Activated naive CD8-positive, alpha-beta T cell treated with anti-CD3 and anti-CD28 coated beads, Interleukin-2, amount 50 U/mL, for 16 hours (primary cell): ENCODE results near the gene SRGAP1.

Experiments
- DNase-seq: peaks from one replicate; pipeline ENCODE4 v3.0.0-alpha.2; 2020; ENCODE audit warnings: low read depth, low spot score

The SRGAP1 gene

DNA sequence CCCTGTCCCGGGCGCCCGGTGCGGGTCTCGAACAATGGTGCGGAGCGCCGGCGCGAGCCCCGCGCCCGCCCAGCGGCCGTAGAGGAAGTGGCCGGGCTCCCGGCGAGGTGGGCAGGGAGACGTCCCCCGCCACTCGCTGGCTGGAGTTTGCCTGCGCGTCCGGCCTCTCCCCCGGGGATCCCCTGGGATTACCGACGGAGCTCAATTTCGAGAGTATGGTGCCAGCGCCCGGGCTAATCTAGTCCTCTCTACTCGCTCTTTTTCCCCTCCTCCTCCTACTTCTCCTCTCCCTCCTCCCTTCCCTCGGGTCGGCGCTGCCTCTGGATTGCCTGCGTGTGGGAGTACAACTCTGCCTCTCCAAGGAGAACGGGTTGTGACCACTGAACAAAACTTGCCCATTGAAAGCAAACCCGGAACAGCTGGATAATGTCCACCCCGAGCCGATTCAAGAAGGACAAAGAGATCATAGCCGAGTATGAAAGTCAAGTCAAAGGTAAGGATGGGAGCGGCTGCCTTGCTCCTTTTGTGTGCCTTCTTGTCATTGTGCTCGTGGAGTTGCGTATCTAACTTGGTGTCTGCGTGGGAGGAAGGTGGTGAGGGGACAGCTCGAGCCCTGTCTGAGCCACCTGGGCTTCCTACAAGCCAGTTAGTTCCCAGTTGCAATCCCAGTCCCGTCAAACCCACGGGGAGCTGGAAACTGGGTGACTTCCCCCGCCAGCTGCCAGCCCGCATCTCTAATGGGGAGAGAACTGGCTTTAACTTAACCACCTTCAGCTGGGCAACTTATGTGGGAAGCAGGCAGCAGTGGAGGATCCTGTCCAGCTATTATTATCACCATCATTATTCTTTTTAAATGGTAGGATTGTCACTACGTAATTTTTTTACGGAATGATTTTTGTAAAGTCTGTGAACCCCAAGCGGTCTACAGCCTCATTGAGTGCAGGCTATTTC is at the start of gene SRGAP1:
SRGAP1 (plus strand) TSS at position 310 of the 951 bp plus-strand sequence; CDS start at position 427, 117 bp downstream.
- DNase-seq = no peak

DNA sequence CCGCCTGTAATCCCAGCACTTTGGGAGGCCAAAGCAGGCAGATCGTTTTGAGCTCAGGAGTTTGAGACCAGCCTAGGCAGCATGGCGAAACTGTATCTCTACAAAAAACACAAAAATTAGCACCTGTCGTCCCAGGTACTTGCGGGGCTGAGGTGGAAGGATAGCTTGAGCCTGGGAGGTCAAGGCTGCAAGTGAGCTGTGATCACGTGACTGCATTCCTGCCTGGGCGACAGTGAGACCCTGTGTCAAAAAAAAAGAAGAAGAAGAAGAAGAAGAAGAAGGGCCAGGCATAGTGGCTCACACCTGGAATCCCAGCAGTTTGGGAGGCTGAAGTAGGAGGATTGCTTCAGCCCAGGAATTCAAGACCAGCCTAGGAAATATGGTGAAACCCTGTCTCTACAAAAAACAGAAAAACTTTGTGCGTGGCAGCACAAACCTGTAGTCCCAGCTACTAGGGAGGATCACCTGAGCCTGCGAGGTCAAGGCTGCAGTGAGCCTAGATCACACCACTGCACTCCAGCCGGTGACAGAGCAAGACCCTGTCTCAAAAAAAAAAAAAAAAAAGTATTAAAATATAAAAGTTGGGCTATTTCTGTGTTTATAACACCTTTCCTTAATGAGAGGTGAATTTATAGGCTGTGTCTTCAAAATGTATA is 49.3 kb upstream of the SRGAP1 start:
- DNase-seq = no peak

DNA sequence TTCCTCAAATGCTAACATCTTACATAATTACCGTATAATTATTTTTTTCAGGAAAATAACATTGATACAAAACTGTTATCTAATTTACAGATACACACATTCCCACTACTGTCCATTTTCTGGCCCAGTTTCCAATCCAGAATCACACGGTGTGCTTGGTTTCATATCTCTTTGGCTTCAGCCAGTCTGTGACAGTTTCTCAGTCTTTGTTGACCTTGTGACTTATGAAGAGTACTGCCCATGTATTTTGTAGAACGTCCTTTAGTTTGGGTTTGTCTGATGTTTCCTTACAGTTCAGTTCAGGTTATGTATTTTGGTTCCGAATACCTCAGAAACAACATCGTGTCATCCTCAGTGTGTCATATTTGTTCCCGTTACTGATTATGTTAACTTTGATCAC is 48.6 kb upstream of the SRGAP1 start:
- DNase-seq = no peak

- DNase-seq = no peak
Observed at GRCh38 chr12:63802012-63802608, 42.4 kb upstream of the SRGAP1 start.

DNA sequence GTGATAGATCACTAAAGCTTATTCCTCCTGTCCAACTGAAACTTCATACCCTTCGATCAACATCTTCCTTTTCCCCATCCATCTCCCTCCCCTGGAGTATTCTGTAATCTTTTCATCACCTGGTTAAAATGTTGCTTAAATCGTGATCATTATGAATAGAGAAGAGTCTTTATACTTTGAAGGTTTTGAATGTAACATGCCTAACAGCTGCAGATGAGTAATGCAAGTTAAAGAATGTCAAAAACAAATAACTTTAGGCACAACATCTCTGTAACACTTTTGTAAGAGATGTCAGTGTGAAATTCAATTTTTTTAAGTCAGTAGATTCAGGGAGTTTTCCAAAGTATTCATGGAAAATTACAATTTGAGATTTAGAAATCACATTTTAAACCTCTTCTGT is 39.8 kb upstream of the SRGAP1 start:
- DNase-seq = no peak

GRCh38 chr12:63805704-63806672 is 38.5 kb upstream of the SRGAP1 start:
- DNase-seq = no peak

DNA sequence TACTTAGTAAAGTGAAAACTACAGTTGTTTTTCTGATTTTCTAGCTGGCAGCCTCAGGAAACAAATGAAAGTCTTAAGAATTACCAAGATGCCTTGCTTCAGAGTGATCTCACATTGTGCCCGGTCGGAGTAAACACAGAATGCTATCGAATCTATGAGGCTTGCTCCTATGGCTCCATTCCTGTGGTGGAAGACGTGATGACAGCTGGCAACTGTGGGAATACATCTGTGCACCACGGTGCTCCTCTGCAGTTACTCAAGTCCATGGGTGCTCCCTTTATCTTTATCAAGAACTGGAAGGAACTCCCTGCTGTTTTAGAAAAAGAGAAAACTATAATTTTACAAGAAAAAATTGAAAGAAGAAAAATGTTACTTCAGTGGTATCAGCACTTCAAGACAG is 35.9 kb upstream of the SRGAP1 start:
- DNase-seq = no peak

- no peak for DNase-seq
Observed at GRCh38 chr12:63809566-63809965, 34.9 kb upstream of the SRGAP1 start.

- DNase-seq = no peak
Observed at GRCh38 chr12:63811334-63811733, 33.2 kb upstream of the SRGAP1 start.

GRCh38 chr12:63811755-63812154 is 32.7 kb upstream of the SRGAP1 start:
- DNase-seq = no peak

GRCh38 chr12:63814146-63814772 is 30.2 kb upstream of the SRGAP1 start:
- no peak for DNase-seq

GRCh38 chr12:63815482-63815852 is 29.0 kb upstream of the SRGAP1 start:
- DNase-seq = no peak

DNA sequence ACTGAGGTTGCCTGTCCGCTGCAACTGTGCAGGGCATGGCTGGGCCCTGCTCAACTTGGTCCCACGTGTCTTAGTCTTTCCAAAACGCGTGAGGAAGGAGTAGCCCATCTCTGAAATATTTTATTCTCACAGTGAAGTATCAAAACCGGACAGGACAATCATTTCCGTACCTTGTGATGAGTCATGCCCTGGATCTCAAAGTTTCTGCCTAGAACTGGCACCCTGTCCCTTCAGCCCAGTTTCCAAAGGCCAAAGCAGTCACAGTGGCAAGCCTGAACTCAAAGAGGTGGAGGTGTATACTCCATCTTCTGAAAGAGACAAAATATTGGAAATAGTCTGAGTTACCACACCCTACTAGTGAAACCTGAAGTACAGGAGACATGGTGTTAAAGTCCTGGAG is 28.5 kb upstream of the SRGAP1 start:
- DNase-seq = no peak

DNA sequence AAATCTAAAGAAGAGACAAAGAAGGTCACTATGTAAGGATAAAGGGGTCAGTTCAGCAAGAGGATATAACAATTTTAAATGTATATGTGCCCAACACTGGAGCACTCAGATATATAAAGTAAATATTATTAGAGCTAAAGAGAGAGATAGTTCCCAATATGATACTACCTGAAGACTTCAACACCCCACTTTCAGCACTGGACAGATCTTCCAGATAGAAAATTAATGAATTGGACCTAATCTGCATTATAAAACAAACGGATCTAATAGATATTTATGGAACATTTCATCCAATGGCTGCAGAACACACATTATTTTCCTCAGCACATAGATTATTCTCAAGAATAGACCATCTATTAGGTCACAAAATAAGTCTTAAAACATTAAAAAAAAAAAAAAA is 24.1 kb upstream of the SRGAP1 start:
- DNase-seq = no peak

DNA sequence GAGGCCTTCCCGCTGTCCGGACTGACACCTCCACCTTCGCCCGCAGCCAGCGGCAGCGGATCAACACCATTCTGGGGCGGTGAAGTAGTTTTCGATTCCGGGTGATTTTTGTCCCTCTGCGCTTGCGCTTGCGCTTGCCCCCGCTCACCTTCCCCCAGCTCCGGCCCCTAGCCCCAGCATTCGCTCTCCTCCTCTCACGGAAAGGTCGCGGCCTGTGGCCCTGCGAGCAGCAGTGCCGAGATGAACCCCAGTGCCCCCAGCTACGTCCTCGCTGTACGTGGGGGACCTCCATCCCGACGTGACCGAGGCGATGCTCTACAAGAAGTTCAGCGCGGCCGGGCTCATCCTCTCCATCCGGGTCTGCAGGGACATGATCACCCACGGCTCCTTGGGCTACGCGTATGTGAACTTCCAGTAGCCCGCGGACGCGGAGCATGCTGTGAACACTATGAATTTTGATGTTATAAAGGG is 22.7 kb upstream of the SRGAP1 start:
- no peak for DNase-seq

DNA sequence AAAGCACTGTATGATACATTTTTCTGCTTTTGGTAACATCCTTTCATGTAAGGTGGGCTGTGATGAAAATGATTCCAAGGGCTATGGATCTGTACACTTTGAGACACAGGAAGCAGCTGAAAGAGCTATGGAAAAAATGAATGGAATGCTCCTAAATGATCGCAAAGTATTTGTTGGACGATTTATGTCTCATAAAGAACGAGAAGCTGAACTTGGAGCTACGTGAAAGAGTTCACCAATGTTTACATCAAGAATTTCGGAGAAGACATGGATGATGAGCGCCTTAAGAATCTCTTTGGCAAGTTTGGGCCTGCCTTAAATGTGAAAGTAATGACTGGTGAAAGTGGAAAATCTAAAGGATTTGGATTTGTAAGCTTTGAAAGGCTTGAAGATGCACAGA is 22.1 kb upstream of the SRGAP1 start:
- no peak for DNase-seq

GRCh38 chr12:63823040-63823439 is 21.5 kb upstream of the SRGAP1 start:
- DNase-seq = no peak

GRCh38 chr12:63826006-63826585 is 18.4 kb upstream of the SRGAP1 start:
- DNase-seq = no peak

GRCh38 chr12:63828867-63829266 is 15.6 kb upstream of the SRGAP1 start:
- DNase-seq = no peak

DNA sequence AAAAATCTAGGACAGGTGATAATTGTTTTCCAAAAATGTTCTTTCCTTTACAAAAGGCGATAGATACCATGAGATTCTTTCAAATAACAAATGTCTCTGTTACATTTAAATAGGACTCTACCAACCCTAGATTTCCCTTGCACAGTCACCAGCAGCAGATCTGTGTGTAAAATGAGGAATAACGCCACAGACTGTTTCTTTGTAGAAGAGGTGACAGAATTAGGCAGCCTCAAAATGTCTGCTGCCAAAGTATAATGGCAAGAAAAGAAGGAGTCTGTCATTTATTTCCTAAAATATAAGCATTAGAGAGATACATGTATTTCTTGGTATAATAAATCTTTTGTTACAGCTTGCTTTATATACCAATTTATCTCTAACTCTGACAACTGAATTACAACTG is 8.5 kb upstream of the SRGAP1 start:
- DNase-seq = no peak
